DMS 273 (cell line): ENCODE results near the gene WNK1.

ENCODE experiments used
- DNase-seq: peaks from one replicate; lab custom pipeline; 2025; ENCODE audit not compliant: unreplicated experiment; lab: John Stamatoyannopoulos, UW

WNK1 gene

GRCh38 chr12:944211-944610, 191.8 kb downstream of the WNK1 start:
- no peak for DNase-seq

- no peak for DNase-seq
Measured at GRCh38 chr12:946212-946611, 193.8 kb downstream of the WNK1 start.

GRCh38 chr12:946631-947030, 194.3 kb downstream of the WNK1 start:
- no peak for DNase-seq

GRCh38 chr12:948238-948637, 195.9 kb downstream of the WNK1 start:
- no peak for DNase-seq

- peak; percentile 97 for DNase-seq
Measured at GRCh38 chr12:949453-950191, 197.2 kb downstream of the WNK1 start, which contains the start of gene RAD52. Gene RAD52 (minus strand): TSS chr12:949694. CDS start chr12:933058, 16,636 bp downstream.

GRCh38 chr12:951176-951575, 198.8 kb downstream of the WNK1 start:
- no peak for DNase-seq

GRCh38 chr12:953776-954175, 201.4 kb downstream of the WNK1 start:
- DNase-seq, result peak; percentile 68

GRCh38 chr12:954741-955140, 202.4 kb downstream of the WNK1 start:
- DNase-seq, result no peak

- DNase-seq, result no peak
Measured at GRCh38 chr12:955939-956338, 203.6 kb downstream of the WNK1 start.

- DNase-seq, result no peak
Measured at GRCh38 chr12:958588-959123, 206.3 kb downstream of the WNK1 start.
